ENCODE data around the gene BNIP1. TPM values are rescaled to one million over a fixed set of nuclear protein-coding genes. Genes with fewer than 3 reads are reported as not detected.

BNIP1 gene
- total and polyA plus RNA-seq, 2 of the 4 experiments (the other 2 are of a cell fraction) = 24.3 to 35.3 TPM

DNA sequence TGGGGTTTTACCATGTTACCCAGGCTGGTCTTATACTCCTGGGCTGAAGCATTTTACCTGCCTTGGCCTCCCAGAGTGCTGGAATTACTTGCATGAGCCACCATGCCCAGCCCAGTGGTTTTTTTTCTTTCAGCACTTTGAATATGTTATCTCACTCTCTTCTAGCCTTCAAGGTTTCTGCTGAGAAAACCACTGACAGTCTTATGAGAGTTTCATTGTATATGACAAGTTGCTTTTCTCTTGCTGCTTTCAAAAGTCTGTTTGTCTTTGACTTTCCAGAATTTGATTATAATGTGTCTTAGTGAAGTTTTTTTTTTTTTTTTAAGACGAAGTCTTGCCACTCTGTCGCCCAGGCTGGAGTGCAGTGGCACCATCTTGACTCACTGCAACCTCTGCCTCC, 43.1 kb upstream of the BNIP1 start:
- Histone ChIP-seq H2AFZ (replicated peaks; ENCODE audit: low read length, poor library complexity) (no peak overlapping the region), H3K4me3 (ENCODE audit: insufficient read depth, low read depth, low read length) (no peak overlapping the region), H3K56ac (ENCODE audit: extremely low read depth, insufficient read depth, low read length) (no peak overlapping the region), H2BK15ac (ENCODE audit: low read depth, low read length) (no peak overlapping the region), H2BK20ac (ENCODE audit: low read depth, low read length) (no peak overlapping the region), H2BK120ac (ENCODE audit: low read depth, low read length) (no peak overlapping the region), H3K27ac (ENCODE audit: insufficient read depth, low read length) (no peak overlapping the region), H3K18ac (ENCODE audit: low read depth, low read length) (no peak overlapping the region), H3K9me1 (ENCODE audit: insufficient read depth, low read length) (no peaks in the 10 kb centered on the region), H2AK9ac (replicated peaks; ENCODE audit: low read depth, low read length, poor library complexity) (no peak overlapping the region), H3K9ac (ENCODE audit: low read depth, low read length) (no peak overlapping the region), H4K20me1 (ENCODE audit: insufficient read depth, low read length) (peaks cover 8% of the 10 kb centered on the region; the same call in 1 of the 2 replicates), H4K91ac (ENCODE audit: insufficient read depth, low read depth, low read length) (no peak overlapping the region), H2BK5ac (ENCODE audit: low read depth, low read length, poor library complexity, severe bottlenecking) (no peak overlapping the region), H3K4me2 (ENCODE audit: low read depth, low read length) (no peak overlapping the region), H3K27me3 (ENCODE audit: control insufficient read depth, insufficient read depth, low read length) (no peaks in the 10 kb centered on the region), H3K14ac (replicated peaks; ENCODE audit: low read depth, low read length) (no peak overlapping the region), H4K8ac (ENCODE audit: low read depth in 2 of 2, low read length in 2 of 2) (no peak overlapping the region), H3K23ac (ENCODE audit: low read depth, low read length) (no peak overlapping the region), H3K79me1 (ENCODE audit: low read depth in 1 of 2, low read length in 2 of 2) (peaks cover 6 to 9% of the 10 kb centered on the region in 2 experiments; a peak in 3 of 4 replicates), H4K5ac (ENCODE audit: low read depth, low read length) (no peak overlapping the region), H3K4me1 (ENCODE audit: control insufficient read depth, insufficient read depth, low read length) (peaks cover 3% of the 10 kb centered on the region; the same call in 1 of the 2 replicates), H3K4ac (ENCODE audit: low read depth, low read length) (no peak overlapping the region), H3K36me3 (ENCODE audit: control insufficient read depth, insufficient read depth, low read length) (peaks cover 7% of the 10 kb centered on the region; the same call in 1 of the 2 replicates), H2AK5ac (ENCODE audit: low read depth, low read length) (no peak overlapping the region), H3K9me3 (ENCODE audit: control insufficient read depth, insufficient read depth, low read length) (peaks cover 4% of the 10 kb centered on the region)
- in situ Hi-C loops (cut with MboI; ENCODE audit: low sequenced_read_pairs) = no loop called here
- WGBS, 2 experiments (ENCODE audit: extremely low coverage in 2 of 2, insufficient read length in 1 of 2) = no CpG with 5 or more reads among the region's 2 CpGs
- ChIA-PET POLR2A (ENCODE audit: unreplicated experiment) (no interaction called here), CTCF (no interaction called here)
- BruUV-seq (replicated peaks) = no TSS peak
- DNase-seq (no peak), ATAC-seq (ENCODE audit: low read depth) (no peak)
- TF ChIP-seq MAFK (IDR thresholded peaks at IDR 0.05; ENCODE audit: low read depth, low read length) (no peak), RAD21 (IDR thresholded peaks at IDR 0.05; ENCODE audit: low read length) (no peak)
- TF ChIP-seq, protein P1, sequence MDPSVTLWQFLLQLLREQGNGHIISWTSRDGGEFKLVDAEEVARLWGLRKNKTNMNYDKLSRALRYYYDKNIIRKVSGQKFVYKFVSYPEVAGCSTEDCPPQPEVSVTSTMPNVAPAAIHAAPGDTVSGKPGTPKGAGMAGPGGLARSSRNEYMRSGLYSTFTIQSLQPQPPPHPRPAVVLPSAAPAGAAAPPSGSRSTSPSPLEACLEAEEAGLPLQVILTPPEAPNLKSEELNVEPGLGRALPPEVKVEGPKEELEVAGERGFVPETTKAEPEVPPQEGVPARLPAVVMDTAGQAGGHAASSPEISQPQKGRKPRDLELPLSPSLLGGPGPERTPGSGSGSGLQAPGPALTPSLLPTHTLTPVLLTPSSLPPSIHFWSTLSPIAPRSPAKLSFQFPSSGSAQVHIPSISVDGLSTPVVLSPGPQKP (IDR thresholded peaks at IDR 0.05; ENCODE audit: borderline replicate concordance, low read depth, low read length) = no peak
- intact Hi-C loops (cut with micrococcal nuclease) = no loop called here
- dilution Hi-C loops (cut with HindIII; ENCODE audit: low sequenced_read_pairs, unreplicated experiment) = no loop called here
